AG10803 (cell line): Measurements from ENCODE around the gene TANC1.
A peak's percentile ranks its signal among the peaks of the same experiment; 100 is the strongest.

Experiments
- DNase-seq: peaks from one replicate; pipeline ENCODE4 v3.0.0; 2010; ENCODE audit warnings: low read depth
- H3K4me3 ChIP-seq: 2 replicates; pipeline ENCODE4 v1.5.1; 2011; ENCODE audit warnings: mild to moderate bottlenecking, low read length, control low read depth
- CTCF ChIP-seq: conservative IDR thresholded peaks from 2 replicates; pipeline ENCODE4 v1.5.1; 2011; ENCODE audit warnings: mild to moderate bottlenecking, low read length, control low read depth, inconsistent platforms

Gene TANC1

GRCh38 chr2:159072795-159073194 is 104.4 kb downstream of the TANC1 start:
- no peak overlapping the region for H3K4me3 ChIP-seq
- no peak for TF ChIP-seq CTCF
- DNase-seq, result peak; percentile 65

- no peak overlapping the region for H3K4me3 ChIP-seq
- DNase-seq, result no peak
- no peak for TF ChIP-seq CTCF
These were observed 104.8 kb downstream of the TANC1 start for GRCh38 chr2:159073256-159073655.

GRCh38 chr2:159074605-159075004 is 106.2 kb downstream of the TANC1 start:
- TF ChIP-seq CTCF, result no peak
- H3K4me3 ChIP-seq, result no peak overlapping the region
- no peak for DNase-seq

- peak; percentile 71 for DNase-seq
- TF ChIP-seq CTCF, result no peak
- H3K4me3 ChIP-seq, result no peak overlapping the region
These were observed 107.3 kb downstream of the TANC1 start for GRCh38 chr2:159075727-159076126.

- 0 out of 2 replicates have a peak, but pooled peaks have one; percentile 3 for TF ChIP-seq CTCF
- DNase-seq, result peak; percentile 86
- no peak overlapping the region for H3K4me3 ChIP-seq
These were observed 107.8 kb downstream of the TANC1 start for GRCh38 chr2:159076241-159076640.

- DNase-seq, result no peak
- no peak for TF ChIP-seq CTCF
- no peak overlapping the region for H3K4me3 ChIP-seq
These were observed 109.4 kb downstream of the TANC1 start for GRCh38 chr2:159077869-159078268.

- TF ChIP-seq CTCF, result no peak
- no peak for DNase-seq
- no peak overlapping the region for H3K4me3 ChIP-seq
These were observed 110.0 kb downstream of the TANC1 start for GRCh38 chr2:159078443-159078842.
